ENCODE results near the gene THY1.

GRCh38 chr11:119373921-119374631 lies 48.9 kb downstream of the THY1 start:
- TF ChIP-seq RAD21 (IDR thresholded peaks at IDR 0.05; ENCODE audit: low read depth) (peak; percentile 96), EP300 (IDR thresholded peaks at IDR 0.05; ENCODE audit: borderline replicate concordance) (no peak), EGR1 (IDR thresholded peaks at IDR 0.05) (no peak), NFIC (IDR thresholded peaks at IDR 0.05) (no peak)
